Endothelial cell of umbilical vein (primary cell): ENCODE results near the gene MACF1.
"Not testable (repeated sequence)": the region's sequence is repeated elsewhere in the genome, so short reads cannot be mapped to it uniquely, and the experiment has no call there.

ENCODE experiments used
- CTCF ChIP-seq, 2 donors: IDR thresholded peaks; 1 replicate in 1 of 2; 2 replicates in 1 of 2; pipeline ENCODE4 v1.5.1; 2011; ENCODE audit warnings: low read length in 2 of 2, mild to moderate bottlenecking in 2 of 2, moderate library complexity in 2 of 2, control low read depth in 1 of 2, inconsistent platforms in 1 of 2, low read depth in 1 of 2; ENCODE audit not compliant: insufficient read depth in 1 of 2; ENCODE audit errors: extremely low read depth in 1 of 2
- MYC ChIP-seq: IDR thresholded peaks from one replicate; pipeline ENCODE4 v1.6.1; 2011; ENCODE audit warnings: mild to moderate bottlenecking, low read depth, low read length
- POLR2A ChIP-seq: IDR thresholded peaks from 2 replicates; pipeline ENCODE4 v1.6.1; 2012; ENCODE audit warnings: low read depth, mild to moderate bottlenecking, control low read depth, low read length
- POLR2AphosphoS5 ChIP-seq: IDR thresholded peaks from 2 replicates; pipeline ENCODE4 v1.6.1; 2012; ENCODE audit warnings: low read depth, mild to moderate bottlenecking, control low read depth, low read length, moderate library complexity; ENCODE audit not compliant: insufficient read depth

GRCh38 chr1:39161811-39162210, 42.7 kb upstream of the MACF1 start:
- not testable (repeated sequence) for TF ChIP-seq CTCF (IDR thresholded peaks at IDR 0.05; ENCODE audit: extremely low read depth in 1 of 2, insufficient read depth in 1 of 2, low read depth in 1 of 2, low read length in 2 of 2); POLR2AphosphoS5; MYC; POLR2A
